Cortex of kidney (tissue), 1 donor: ENCODE measurements around the gene ADIPOR1.
"Not testable (repeated sequence)": the region's sequence is repeated elsewhere in the genome, so short reads cannot be mapped to it uniquely, and the experiment has no call there.

Experiments used
- DNase-seq: peaks from one replicate; lab custom pipeline; 2025; lab: John Stamatoyannopoulos, UW

ADIPOR1 gene, protein sequence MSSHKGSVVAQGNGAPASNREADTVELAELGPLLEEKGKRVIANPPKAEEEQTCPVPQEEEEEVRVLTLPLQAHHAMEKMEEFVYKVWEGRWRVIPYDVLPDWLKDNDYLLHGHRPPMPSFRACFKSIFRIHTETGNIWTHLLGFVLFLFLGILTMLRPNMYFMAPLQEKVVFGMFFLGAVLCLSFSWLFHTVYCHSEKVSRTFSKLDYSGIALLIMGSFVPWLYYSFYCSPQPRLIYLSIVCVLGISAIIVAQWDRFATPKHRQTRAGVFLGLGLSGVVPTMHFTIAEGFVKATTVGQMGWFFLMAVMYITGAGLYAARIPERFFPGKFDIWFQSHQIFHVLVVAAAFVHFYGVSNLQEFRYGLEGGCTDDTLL

DNA sequence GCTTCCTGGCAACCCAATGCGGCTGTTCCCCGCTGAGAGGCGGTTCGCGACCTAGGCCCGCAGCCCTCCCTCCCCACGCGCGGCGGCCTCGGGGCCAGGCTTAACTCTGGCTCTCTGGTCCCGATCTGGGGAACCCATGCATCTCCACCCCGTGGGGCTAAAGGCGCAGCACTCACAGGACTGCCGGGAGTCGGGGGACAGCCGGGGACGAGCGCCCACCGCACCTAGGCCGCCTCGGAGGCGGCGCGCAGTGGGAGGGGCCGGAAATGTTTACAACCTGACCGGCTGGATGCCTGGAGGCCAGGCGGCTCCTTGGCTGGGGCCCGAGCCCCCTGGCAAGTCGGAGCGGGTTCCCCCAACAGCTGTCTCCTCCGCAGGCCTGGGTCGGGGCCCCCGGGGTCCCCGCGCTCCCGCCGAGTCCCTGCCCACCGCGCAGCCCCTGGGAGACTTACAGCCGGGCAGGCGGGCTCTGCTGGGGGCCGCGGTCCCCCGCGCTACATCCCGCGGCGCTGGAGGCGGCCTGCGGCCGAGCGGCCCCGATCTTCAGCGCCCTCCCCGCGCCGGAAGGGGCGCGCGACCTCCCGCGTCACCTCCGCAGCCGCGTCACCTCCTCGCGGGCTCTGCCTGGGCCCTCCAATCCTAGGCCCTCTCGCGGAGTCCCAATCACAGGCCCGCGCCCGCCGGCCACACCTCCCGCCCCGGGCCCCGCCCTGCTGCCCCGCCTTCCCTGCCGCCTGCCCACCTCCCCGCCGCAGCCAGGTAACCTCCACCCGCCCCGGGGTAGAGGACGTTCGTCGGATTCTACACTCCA is at the start of gene ADIPOR1:
ADIPOR1 (minus strand) TSS at position 580 of the 811 bp plus-strand sequence. CDS start 7,242 bp downstream, outside the sequence.
- peak; percentile 38 for DNase-seq

DNA sequence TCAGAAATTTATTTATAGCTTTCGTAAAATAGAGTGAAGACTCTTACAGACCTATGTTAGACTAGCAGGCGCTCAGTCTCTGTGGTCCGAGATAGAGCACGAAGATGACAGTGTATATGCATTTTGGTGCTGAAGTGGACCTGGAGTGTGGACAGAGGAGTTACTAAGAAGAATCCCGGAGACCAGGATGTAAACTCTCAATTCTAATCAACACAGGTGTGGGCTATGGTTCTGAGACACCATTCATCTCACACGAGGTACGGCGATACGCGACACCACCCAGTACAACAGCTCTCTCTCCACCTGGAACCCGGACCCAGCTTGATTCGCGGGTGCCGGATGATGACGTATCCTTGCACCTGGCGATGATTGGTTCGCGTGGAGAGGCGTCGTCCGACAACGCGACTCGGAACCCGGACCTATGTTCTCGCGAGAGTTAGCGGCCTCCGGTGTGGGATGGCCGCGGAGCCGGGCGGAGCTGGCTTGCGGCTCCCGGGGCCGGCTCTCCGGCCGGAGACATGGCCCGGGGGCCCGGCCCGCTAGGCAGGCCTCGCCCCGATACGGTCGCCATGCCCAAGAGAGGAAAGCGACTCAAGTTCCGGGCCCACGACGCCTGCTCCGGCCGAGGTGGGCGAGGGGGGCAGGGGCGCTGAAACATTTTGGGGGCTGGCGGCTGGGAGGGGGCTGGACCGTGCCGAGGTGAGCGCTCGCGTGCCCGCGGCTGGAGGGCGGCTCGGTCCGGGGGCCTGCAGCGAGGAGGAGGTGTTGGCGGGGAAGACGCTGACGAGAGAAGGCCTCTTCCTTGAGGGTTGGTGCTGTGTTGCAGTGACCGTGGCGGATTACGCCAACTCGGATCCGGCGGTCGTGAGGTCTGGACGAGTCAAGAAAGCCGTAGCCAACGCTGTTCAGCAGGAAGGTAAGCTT is 49.1 kb upstream of the ADIPOR1 start, which contains the start of gene TMEM183A:
TMEM183A (plus strand) TSS at position 427 of the 924 bp plus-strand sequence; CDS start at position 519, 92 bp downstream.
- DNase-seq, result peak; percentile 71

DNA sequence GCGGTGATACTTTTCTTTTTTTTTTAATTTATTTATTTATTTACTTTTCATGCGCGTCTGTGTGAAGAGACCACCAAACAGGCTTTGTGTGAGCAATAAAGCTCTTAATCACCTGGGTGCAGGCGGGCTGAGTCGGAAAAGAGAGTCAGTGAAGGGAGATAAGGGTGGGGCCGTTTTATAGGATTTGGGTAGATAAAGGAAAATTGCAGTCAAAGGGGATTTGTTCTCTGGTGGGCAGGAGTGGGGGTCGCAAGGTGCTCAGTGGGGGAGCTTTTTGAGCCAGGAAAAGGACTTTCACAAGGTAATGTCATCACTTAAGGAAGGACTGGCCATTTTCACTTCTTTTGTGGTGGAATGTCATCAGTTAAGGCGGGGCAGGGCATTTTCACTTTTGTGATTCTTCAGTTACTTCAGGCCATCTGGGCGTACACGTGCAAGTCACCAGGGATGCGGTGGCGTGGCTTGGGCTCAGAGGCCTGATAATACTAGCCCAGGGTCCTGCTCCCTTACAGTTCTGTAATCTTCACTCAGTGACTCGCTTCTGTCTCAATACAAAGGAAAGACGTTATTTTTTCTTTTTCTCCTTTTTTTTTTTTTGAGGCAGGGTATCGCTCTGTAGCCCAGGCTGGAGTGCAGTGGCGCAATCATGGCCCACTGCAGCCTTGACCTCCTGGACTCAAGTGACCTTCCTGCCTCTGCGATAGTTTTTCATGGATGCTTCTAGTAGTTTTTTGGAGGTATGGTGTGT is 47.5 kb upstream of the ADIPOR1 start:
- not testable (repeated sequence) for DNase-seq

DNA sequence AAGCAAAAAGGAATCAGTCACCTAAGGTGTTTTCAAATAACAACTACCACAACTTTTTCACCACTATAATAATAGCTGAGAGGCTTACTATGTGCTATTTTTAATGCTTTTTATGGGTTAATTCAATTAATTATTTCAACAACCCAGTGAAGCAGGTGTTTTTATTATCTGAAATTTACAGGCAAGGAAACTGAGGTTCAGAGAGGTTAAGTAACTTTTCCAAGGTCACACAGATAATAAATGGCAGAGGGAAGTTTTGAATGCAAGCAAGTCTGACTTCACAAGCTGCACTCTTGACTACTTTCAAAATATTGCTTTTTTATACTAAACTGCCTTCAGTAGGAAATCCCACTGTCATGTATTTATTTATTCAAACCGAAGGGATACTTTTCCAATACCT is 44.8 kb upstream of the ADIPOR1 start:
- DNase-seq, result no peak

DNA sequence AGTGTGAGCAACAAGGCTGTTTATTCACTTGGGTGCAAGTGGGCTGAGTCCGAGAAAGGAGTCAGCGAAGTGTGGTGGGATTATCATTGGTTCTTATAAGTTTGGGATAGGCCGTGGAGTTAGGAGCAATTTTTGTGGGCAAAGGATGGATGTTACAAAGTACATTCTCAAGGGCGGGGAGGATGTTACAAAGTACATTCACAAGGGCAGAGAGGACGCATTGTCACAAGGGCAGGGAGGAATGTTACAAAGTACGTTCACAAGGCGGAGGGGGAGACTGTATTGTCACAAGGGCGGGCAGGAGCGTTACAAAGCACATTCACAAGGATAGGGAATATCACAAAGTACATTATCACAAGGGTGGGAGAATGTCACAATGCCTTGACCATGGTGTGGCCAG is 43.9 kb upstream of the ADIPOR1 start:
- DNase-seq, result no peak

DNA sequence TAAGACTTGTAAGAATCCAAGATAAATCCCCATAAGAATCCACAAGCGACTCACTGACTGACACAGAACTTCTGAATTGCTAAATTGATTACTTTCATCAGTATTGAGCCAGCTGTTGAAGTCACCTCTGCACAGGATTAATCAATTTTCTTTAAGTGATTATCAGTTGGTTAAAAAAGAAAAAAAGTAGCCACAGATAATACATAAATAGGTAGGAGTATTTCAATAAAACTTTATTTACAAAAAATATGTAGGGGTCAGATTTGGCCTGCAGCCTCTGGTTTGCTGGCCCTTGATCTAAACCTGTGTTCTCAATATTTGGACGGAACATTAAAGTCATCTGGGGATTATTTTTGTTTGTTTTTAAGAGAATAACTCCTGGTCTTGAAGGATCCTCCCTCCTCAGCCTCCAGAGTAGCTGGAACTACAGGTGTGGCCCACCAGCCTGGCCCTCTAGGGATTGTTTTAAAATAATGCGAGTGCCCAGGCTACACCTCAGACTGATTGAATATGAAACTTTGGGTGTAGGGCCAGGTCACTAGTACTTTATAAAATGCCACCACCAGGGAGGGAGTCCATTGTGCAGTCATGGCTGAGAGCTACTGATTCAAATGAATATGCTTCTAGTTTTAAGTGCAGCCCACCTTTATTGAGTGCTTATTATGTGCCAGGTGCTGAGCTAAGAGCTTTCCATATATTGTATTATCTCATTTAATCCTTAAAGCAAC is 42.3 kb upstream of the ADIPOR1 start:
- DNase-seq, result no peak

DNA sequence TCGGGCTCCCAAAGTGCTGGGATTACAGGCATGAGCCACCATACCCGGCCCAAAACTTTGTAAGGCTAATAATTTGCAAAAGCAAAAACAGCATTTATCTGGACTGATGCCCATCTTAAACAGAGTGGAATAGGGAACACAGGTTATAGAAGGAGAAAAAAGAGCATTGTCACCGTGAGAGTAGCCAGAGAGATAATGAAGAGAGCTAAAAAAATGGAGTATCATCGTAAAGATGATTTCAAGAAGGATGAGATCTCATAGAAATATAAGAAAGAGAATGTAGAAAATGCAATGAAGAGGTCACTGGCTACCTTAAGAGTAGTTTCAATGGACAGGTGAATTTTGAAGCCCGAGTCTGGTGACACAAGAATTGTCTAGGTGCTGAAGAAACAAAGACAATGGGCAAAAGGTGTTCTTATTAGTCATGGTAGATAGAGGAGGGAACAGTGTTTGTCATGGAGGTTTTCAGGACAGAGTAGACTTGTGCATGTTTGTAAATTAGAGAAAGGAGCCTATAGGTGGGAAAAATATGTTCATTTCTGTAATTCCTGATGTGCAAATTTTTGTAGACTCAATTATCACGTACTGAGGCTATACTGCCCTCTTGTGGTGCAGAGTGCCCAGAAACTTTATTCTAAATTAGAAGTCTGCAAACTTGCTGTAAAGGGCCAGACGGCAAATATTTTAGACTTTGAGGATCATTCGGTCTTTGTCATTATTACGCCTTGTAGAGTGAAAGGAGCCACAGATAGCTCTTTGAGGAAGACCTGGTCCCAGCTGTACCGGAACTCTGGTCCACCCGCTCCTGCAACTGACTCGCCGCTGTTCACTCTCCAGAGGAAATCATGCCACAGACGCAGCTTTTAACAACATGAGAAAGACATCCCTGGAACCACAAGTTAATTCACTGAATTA is 41.0 kb upstream of the ADIPOR1 start:
- no peak for DNase-seq

DNA sequence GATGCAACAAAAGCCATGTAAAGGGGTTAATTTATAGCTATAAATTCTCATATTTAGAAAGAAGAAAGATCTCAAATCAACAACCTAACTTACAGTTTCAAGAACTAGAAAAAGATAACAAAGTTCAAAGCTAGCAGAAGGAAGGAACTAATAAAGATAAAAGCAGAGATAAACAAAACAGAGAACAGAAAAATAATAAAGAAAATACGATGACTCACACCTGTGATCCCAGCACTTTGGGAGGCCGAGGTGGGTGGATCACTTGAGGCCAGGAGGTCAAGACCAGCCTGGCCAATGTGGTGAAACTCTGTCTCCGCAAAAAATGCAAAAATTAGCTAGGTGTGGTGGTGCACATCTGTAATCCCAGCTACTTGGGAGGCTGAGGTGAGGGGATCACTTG is 36.6 kb upstream of the ADIPOR1 start:
- DNase-seq, result no peak

DNA sequence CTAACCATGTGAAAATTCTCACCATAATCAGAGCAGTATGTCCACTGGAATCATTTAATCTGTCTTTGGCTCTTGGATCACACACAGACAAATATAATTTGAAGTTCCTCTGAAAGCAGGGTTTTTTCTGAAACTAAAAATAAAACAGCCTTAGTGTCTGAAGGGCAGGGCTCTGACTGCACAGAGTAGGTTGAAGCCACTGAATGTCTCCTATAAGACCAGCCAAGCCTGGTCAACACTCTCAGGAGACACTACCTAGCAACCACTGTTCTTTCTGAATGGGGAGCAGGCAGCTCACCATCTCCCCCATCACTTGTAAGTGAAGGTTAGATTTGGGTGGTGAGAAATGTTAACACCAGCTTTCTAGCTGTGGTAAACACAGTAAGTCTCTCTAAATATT is 33.0 kb upstream of the ADIPOR1 start:
- DNase-seq, result no peak

DNA sequence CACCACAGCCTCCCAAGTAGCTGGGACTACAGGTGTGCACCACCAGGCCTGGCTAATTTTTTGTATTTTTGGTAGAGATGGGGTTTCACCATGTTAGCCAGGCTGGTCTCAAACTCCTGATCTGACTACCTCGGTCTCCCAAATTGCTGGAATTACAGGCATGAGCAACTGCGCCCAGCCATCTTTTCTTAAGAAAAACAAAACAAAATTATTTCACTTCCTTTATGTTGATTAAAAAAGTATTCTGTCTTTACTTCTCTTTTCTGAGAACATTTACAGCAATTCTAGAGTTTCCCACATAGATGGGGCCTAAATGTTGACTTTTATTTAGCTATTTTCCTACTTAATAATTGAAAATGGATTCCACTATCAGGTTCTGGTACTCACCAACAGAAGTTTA is 31.8 kb upstream of the ADIPOR1 start:
- no peak for DNase-seq

DNA sequence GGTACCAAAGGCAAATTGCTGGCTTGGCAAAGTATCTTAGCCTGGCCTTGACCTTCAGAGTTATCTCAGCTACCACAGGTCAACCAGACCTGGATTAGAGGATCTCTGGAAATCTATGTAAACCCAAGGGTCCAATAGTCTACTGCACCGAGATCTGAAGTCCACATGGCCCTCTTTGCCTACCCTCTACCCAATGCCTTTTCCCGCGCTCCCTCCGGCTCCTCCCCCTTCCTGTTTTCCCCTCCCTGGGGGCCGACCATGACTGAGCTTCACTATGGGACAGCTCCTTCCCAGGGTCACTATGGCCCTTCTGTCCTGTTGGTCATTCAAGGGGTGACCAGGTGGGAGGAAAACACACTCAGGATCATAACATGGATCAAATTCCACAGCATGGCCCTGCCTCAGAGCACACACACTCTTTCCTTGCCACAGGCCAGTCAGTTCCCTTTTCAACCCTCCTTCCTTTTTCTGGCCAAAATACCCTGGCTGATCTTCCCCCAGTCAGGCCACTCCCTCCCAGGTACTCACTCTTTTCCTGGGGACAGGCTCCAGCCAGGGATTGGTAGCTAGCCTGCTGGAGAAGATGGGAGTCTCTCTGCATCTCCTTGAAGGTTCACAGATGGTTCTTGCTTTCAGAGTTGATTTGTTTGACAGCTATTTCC is 29.9 kb upstream of the ADIPOR1 start:
- no peak for DNase-seq

DNA sequence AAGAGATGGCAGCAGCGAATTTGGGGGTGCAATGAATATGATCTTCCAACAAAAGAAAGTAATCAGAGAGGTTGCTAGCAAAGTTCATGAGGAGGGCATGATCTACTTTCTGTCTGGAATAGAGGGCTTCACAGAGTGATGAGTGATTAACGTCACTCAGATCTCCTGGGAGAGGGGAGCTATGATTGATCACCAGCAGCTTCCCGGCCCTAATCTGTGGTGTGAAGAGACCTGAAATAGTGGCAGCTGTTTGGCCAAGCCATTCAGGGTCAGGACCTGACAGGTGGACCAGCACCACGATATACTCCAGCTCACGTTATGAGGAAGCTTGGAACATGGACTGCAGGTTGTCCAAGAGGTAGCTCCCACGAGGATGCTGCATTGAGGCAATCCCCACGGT is 29.1 kb upstream of the ADIPOR1 start:
- no peak for DNase-seq

DNA sequence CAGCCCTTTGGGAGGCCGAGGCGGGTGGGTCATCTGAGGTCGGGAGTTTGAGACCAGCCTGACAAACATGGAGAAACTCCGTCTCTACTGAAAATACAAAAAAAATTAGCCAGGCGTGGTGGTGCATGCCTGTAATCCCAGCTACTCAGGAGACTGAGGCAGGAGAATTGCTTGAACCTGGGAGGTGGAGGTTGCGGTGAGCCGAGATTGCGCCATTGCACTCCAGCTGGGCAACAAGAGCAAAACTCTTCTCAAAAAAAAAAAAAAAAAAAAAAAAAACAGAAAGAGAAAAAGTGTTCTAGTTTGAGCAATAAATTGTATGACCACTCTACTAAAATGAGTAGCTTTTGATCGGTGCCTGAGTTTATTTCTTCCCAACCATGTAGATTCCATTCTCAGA is 28.0 kb upstream of the ADIPOR1 start:
- not testable (repeated sequence) for DNase-seq

DNA sequence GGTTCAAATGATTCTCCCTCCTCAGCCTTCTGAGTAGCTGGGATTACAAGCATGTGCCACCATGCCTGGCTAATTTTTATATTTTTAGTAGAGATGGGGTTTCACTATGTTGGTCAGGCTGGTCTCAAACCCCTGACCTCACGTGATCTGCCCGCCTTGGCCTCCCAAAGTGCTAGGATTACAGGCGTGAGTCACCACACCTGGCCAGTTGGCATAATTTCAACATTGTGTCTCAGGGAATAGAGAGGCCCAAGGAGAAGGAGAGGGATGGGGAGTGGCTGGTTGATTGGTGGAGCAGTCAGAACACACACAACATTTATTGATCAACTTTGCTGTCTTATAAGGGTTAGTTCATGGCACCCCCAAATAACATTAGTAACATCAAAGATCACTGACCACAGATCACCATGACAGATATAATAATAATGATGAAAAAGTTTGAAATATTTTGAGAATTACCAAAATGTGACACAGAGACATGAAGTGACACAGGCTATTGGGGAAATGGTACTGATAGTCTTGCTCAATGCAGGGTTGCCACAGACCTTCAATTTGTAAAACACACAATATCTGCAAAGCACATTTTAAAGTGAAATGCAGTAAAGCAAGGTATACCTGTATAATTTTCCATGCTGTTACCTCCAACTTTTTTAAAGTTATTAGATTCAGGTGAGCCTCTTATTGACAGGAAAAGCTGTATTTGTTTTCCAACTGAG is 24.8 kb upstream of the ADIPOR1 start:
- DNase-seq, result no peak

DNA sequence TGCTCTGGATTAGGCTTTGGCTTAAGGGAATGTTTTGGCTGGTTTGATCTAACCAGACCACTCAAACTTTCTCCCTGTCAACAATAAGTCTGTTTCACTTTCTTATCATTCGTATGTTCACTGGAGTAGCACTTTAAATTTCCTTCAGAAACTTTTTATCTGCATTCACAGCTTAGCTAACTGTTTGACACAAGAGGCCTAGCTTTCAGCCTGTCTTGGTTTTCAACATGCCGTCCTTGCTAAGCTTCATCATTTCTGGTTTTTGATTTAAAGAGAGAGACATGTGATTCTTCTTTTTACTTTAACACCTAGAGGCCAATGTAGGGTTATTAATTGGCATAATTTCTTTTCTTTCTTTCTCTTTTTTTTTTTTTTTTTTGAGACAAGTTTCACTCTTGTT is 23.8 kb upstream of the ADIPOR1 start:
- DNase-seq, result no peak

DNA sequence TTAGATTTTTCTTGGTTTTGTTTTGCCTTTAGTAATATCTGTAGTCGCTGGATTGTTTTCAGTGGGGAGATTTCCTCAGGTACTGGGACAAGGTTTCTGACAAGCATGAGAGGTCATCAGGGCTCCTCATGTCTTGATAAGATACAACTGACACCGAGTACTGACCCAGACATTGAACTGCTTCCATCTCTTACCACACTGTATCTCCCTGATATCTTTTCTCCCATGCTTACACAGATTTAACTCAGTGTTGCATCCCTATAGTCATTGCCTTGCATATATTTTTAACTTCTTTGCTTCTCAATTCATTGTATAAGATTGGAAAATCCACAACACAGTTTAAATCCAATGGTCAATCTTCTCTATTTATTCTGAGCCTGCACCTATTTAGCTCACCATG is 21.3 kb upstream of the ADIPOR1 start:
- DNase-seq, result no peak

DNA sequence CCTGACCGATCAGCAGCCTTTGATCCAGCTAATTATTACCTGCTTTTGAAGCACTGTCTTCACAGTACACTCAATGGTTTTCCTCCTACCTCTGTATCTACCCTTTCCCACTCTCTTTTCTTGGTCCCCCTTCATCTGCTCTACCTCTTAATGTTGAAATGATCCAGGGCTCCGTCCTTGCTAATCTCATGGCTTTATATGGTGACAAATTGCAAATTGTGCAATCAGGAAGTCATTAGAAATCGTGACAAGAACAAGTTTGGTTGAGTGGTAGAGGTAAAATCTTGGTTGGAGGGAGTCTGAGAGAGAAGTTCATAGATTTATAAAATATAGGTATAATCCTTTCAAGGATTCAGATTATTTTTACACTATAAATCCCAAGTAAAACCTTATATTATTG is 18.5 kb upstream of the ADIPOR1 start:
- no peak for DNase-seq

DNA sequence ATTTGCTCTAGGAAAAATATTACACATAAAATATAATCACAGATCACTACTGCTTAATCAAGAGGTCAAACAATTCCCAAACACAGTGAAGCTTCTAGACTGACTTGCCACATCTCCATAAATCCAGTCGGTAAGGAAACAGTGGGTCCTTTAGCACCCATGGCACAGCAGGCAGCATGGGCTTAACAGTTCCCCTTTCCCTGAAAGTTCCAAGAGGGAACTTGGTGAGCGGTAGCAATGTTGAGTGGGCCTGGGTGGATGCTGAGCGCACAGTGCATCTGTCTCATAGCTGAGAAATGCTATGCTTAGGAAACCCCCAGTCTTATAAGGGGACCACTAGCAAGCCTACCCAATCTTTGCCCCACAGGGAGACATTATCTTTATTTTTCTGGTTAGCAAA is 16.7 kb upstream of the ADIPOR1 start:
- DNase-seq, result no peak
